Upper lobe of right lung (tissue), 1 donor: ENCODE measurements around the gene C8A. TPM values are rescaled to one million over a fixed set of nuclear protein-coding genes. Genes with fewer than 3 reads are reported as not detected.

Experiments used
- ATAC-seq: fragments of 200-7000 bp; cut with Tn5 transposase; one replicate; pipeline ENCODE4 v1.9.1; 2020; ENCODE audit warnings: mild to moderate bottlenecking, moderate library complexity
- DNase-seq: peaks from one replicate; pipeline ENCODE4 v3.0.0-alpha.2; 2020
- H3K27ac ChIP-seq: fragments of 200-600 bp; one replicate; pipeline ENCODE4 v1.8.0; 2022
- H3K27me3 ChIP-seq: fragments of 200-600 bp; one replicate; pipeline ENCODE4 v1.8.0; 2022; ENCODE audit warnings: mild to moderate bottlenecking
- H3K36me3 ChIP-seq: fragments of 200-600 bp; one replicate; pipeline ENCODE4 v1.8.0; 2022
- H3K4me1 ChIP-seq: fragments of 200-600 bp; one replicate; pipeline ENCODE4 v1.8.0; 2022
- H3K4me3 ChIP-seq: fragments of 200-600 bp; one replicate; pipeline ENCODE4 v1.8.0; 2022; ENCODE audit warnings: mild to moderate bottlenecking
- H3K9me3 ChIP-seq: fragments of 200-600 bp; one replicate; pipeline ENCODE4 v1.8.0; 2022
- intact Hi-C: fragments of 100-400 bp; cut with DNase I; formaldehyde crosslinking; loops from one replicate; pipeline ENCODE4 v1.11.0; 2022
- total RNA-seq: library from RNA; stranded (reverse); fragmentation: NEBNext Ultra II Directional; extraction: Animal tissue kit (Norgen Biotek cat#: 25700); gene quantifications from one replicate; pipeline ENCODE4 v1.2.1, GENCODE V29; 2021
- TF ChIP-seq, protein P1 (sequence below): fragments of 200-600 bp; IDR thresholded peaks from one replicate; pipeline ENCODE4 v1.8.0; 2022; ENCODE audit warnings: antibody characterized with exemption
- donor health status: DM: no; HTN: yes; CAD: no; lungs with severe emphysema.

The C8A gene
- total RNA-seq, 1 donor from 2014 or later, result not detected

DNA sequence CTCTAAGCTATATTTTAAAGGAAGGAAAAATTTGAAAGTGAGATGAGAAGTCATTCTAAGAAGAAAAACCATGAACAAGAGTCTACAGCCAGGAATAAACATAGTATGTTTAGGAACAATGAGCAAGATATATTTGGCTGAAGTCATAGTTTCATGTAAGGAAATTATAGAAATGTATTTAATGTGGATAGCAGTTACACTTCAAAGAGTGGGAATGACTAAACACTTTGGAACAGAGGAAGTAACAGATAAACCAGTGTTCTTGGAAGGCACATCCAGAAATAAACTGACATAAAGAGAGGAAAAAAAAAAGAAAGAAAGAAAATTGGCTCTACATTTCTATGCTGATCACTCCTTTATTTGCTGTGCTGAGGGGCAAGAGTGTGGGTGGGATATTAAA lies 18.0 kb downstream of the C8A start:
- Histone ChIP-seq H3K4me3 (no peak overlapping the region), H3K4me1 (no peaks in the 10 kb centered on the region), H3K27ac (no peak overlapping the region), H3K27me3 (no peaks in the 10 kb centered on the region), H3K36me3 (no peaks in the 10 kb centered on the region), H3K9me3 (no peaks in the 10 kb centered on the region)
- ATAC-seq (no peak), DNase-seq (no peak)
- TF ChIP-seq, protein P1, sequence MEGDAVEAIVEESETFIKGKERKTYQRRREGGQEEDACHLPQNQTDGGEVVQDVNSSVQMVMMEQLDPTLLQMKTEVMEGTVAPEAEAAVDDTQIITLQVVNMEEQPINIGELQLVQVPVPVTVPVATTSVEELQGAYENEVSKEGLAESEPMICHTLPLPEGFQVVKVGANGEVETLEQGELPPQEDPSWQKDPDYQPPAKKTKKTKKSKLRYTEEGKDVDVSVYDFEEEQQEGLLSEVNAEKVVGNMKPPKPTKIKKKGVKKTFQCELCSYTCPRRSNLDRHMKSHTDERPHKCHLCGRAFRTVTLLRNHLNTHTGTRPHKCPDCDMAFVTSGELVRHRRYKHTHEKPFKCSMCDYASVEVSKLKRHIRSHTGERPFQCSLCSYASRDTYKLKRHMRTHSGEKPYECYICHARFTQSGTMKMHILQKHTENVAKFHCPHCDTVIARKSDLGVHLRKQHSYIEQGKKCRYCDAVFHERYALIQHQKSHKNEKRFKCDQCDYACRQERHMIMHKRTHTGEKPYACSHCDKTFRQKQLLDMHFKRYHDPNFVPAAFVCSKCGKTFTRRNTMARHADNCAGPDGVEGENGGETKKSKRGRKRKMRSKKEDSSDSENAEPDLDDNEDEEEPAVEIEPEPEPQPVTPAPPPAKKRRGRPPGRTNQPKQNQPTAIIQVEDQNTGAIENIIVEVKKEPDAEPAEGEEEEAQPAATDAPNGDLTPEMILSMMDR, result no peak
- intact Hi-C loops, result no loop called here

DNA sequence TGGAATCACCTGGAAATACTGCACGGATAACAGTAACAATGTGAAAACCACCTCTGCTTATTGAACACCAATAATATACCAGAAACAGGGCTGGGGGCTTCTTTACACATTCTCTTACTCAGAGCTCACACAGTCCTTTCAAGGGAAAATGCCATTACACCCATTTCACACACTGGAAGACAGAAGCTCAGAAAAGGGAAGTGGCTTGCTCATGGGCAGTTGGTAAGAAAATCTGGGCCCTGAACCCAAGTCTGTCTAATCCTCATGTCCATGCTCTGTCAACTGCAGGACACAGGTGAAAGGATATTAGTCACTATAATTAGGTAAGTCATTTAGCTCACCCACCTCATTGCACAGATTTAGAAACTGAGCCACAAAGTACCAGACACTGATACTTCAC lies 18.6 kb downstream of the C8A start:
- no peak for DNase-seq
- no peaks in the 10 kb centered on the region for H3K27me3 ChIP-seq
- intact Hi-C loops, result no loop called here
- H3K4me3 ChIP-seq, result no peak overlapping the region
- TF ChIP-seq, protein P1, result no peak
- no peak for ATAC-seq
- H3K36me3 ChIP-seq, result no peaks in the 10 kb centered on the region
- no peak overlapping the region for H3K27ac ChIP-seq
- no peaks in the 10 kb centered on the region for H3K4me1 ChIP-seq
- no peaks in the 10 kb centered on the region for H3K9me3 ChIP-seq

DNA sequence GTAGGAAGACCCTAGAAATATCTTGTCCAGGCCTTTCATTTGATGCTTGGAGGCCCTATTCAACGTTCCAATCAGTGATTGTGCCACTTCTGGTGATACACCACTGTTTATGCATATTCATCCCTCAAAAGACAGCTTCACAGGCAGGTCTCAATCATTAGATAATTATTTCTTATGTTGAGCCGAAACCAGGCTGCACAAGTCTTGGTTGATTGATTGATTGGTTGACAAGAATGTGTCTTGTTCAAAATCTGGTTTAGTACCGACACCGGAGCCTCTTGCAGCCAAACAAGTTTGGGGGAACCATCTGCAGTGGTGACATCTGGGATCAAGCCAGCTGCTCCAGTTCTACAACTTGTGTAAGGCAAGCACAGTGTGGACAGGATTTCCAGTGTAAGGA lies 20.1 kb downstream of the C8A start:
- ATAC-seq, result no peak
- no peak for DNase-seq
- Histone ChIP-seq H3K9me3 (no peaks in the 10 kb centered on the region), H3K36me3 (no peaks in the 10 kb centered on the region), H3K4me1 (no peaks in the 10 kb centered on the region), H3K27ac (no peak overlapping the region), H3K27me3 (no peaks in the 10 kb centered on the region), H3K4me3 (no peak overlapping the region)
- TF ChIP-seq, protein P1, result no peak
- intact Hi-C loops, result no loop called here

DNA sequence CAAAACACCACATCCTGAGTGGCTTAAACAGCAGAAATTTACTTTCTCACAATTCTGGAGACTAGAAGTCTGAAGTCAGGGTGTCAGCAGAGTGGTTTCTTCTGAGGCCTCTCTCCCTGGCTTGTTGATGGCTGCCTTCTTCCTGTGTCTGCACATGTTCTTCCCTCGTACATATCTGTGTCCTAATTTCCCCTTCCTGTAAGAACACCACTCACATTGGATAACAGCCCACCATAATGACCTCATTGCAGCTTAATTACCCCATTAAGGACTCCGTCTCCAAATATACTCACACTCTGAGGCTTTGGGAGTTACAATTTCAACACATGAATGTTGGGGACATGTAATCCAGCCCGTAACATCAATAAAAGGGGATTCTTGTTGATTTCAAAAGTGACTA lies 23.4 kb downstream of the C8A start:
- H3K4me1 ChIP-seq, result no peaks in the 10 kb centered on the region
- TF ChIP-seq, protein P1, result no peak
- DNase-seq, result no peak
- no peaks in the 10 kb centered on the region for H3K36me3 ChIP-seq
- H3K9me3 ChIP-seq, result no peaks in the 10 kb centered on the region
- peak; percentile 40 for ATAC-seq
- H3K27me3 ChIP-seq, result no peaks in the 10 kb centered on the region
- H3K4me3 ChIP-seq, result no peak overlapping the region
- H3K27ac ChIP-seq, result no peak overlapping the region
- intact Hi-C loops, result no loop called here

DNA sequence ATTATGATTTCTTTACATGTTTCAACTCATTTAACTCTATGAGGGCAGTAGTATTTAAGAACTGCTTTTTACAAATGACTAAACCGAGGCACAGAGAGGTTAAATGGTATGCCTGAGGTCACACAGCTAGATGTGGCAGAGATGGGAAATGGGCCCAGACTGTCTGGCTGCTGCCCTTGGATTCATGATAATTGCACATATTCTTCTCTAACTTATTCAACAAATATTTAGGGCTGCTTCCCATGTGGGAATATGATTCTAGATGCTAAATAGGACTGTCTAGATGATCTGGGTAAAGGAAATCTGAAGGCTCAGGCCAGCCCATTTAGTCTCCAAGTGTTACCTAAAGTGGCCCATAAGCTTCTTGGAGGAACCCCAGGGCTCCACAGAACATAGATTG lies 26.2 kb downstream of the C8A start:
- H3K36me3 ChIP-seq, result no peaks in the 10 kb centered on the region
- H3K27me3 ChIP-seq, result no peaks in the 10 kb centered on the region
- TF ChIP-seq, protein P1, result no peak
- no peak overlapping the region for H3K27ac ChIP-seq
- intact Hi-C loops, result no loop called here
- H3K4me3 ChIP-seq, result no peak overlapping the region
- H3K4me1 ChIP-seq, result no peaks in the 10 kb centered on the region
- ATAC-seq (no peak), DNase-seq (no peak)
- no peaks in the 10 kb centered on the region for H3K9me3 ChIP-seq

DNA sequence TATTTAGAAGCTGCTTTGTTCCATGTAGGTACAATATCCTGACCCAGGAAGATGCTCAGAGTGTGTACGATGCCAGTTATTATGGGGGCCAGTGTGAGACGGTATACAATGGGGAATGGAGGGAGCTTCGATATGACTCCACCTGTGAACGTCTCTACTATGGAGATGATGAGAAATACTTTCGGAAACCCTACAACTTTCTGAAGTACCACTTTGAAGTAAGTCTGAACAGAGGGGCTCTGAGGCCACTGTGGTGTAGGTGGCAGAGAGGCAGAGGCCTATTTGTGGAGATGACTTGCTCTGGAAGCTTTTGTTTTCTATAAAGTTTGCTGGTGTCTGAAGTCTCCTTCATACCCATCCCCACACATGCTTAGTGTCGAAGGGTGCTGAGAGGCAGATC lies 26.8 kb downstream of the C8A start:
- no peak for DNase-seq
- no peak overlapping the region for H3K27ac ChIP-seq
- no peaks in the 10 kb centered on the region for H3K4me1 ChIP-seq
- no peaks in the 10 kb centered on the region for H3K36me3 ChIP-seq
- TF ChIP-seq, protein P1, result no peak
- H3K9me3 ChIP-seq, result no peaks in the 10 kb centered on the region
- no peak for ATAC-seq
- H3K27me3 ChIP-seq, result no peaks in the 10 kb centered on the region
- no peak overlapping the region for H3K4me3 ChIP-seq
- intact Hi-C loops, result no loop called here
